GM19395 (cell line): ENCODE measurements around the gene RELL2.

Experiments
- ATAC-seq: cut with Tn5 transposase; IDR thresholded peaks from one replicate; pipeline ENCODE4 v1.9.1; 2021; ENCODE audit warnings: mild to moderate bottlenecking, moderate library complexity; ENCODE audit not compliant: unreplicated experiment

Gene RELL2

GRCh38 chr5:141649056-141649688, 12.4 kb downstream of the RELL2 start:
- no peak for ATAC-seq

- ATAC-seq: no peak
These were observed 13.2 kb downstream of the RELL2 start for GRCh38 chr5:141649972-141650371.

- peak; percentile 95 for ATAC-seq
These were observed 14.3 kb downstream of the RELL2 start, which contains the start of gene FCHSD1 for GRCh38 chr5:141650851-141651727. Gene FCHSD1 (minus strand): TSS chr5:141651418. CDS start chr5:141651368, 50 bp downstream.

- no peak for ATAC-seq
These were observed 14.9 kb downstream of the RELL2 start for GRCh38 chr5:141651728-141652105.

GRCh38 chr5:141654298-141654697, 17.5 kb downstream of the RELL2 start:
- ATAC-seq: no peak

GRCh38 chr5:141655020-141655419, 18.2 kb downstream of the RELL2 start:
- ATAC-seq: no peak

- no peak for ATAC-seq
These were observed 19.6 kb downstream of the RELL2 start for GRCh38 chr5:141656396-141656795.

- no peak for ATAC-seq
These were observed 20.6 kb downstream of the RELL2 start for GRCh38 chr5:141657404-141657803.

GRCh38 chr5:141657937-141658545, 21.2 kb downstream of the RELL2 start:
- no peak for ATAC-seq

GRCh38 chr5:141662028-141662427, 25.2 kb downstream of the RELL2 start:
- ATAC-seq: no peak

- ATAC-seq: no peak
These were observed 26.7 kb downstream of the RELL2 start for GRCh38 chr5:141663506-141663905.

GRCh38 chr5:141664733-141665461, 28.1 kb downstream of the RELL2 start:
- peak; percentile 100 for ATAC-seq

GRCh38 chr5:141665995-141666940, 29.5 kb downstream of the RELL2 start:
- no peak for ATAC-seq

GRCh38 chr5:141668601-141669265, 31.9 kb downstream of the RELL2 start:
- ATAC-seq: no peak

- no peak for ATAC-seq
These were observed 32.7 kb downstream of the RELL2 start for GRCh38 chr5:141669520-141669919.

- no peak for ATAC-seq
These were observed 35.5 kb downstream of the RELL2 start for GRCh38 chr5:141672071-141672840.

- no peak for ATAC-seq
These were observed 36.3 kb downstream of the RELL2 start for GRCh38 chr5:141672841-141673813.

- ATAC-seq: no peak
These were observed 38.0 kb downstream of the RELL2 start for GRCh38 chr5:141674747-141675146.
